Gastroesophageal sphincter (tissue), 3 donors: ENCODE measurements around the gene CFP.

Source experiments
- POLR2A ChIP-seq, 2 donors: fragments of 450-650 bp; IDR thresholded peaks; one replicate each; pipeline ENCODE4 v1.6.1; 2017; ENCODE audit warnings: antibody characterized with exemption in 2 of 2, mild to moderate bottlenecking in 2 of 2, moderate library complexity in 1 of 2
- TF ChIP-seq, protein P1 (sequence below), 4 experiments: fragments of 200-600 bp in 2 of 4; fragments of 450-650 bp in 2 of 4; sonication (generic) in 1 of 4; IDR thresholded peaks; one replicate each; pipeline ENCODE4 v1.5.1; 2017 to 2019; ENCODE audit warnings: antibody characterized with exemption in 4 of 4, mild to moderate bottlenecking in 2 of 4, moderate library complexity in 2 of 4

DNA sequence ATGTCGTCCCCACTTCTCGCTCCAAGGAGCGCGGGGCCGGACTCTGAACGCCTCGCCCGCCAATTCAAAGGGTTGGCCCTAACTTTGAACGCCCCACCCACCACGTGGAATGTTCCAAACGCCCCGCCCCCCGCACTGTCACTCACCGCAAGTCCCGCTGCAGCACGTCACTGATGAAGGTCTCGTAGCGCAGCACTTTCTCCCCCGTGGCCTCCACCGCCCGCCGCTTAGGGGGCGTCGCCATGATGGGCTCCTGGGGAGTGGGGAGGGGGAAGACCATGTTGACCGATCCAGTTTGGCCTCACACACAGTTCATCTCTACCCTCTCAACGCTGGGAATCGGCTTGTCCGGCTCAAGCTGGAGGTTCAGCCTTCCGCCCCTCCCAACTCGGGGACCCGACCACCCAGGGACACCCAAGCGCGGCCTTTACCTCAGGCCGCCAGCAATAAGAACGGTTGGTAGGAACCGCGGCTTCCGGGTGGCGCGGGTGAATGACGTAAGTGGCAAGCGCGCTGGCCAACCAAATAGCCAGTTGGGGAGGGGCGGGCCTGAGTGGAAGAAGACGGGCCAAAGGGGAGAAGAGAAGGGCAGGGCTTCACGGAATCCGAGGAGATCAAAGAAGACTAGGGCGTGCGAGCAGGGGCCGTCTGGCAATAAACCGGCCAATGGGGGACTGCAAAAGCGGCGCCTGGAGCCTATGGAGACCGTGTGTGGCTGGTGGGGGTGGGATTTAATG is 29.1 kb upstream of the CFP start, which contains the start of gene UXT:
- TF ChIP-seq POLR2A (IDR thresholded peaks at IDR 0.05) = peak; percentile 67 to 71
- TF ChIP-seq, protein P1, sequence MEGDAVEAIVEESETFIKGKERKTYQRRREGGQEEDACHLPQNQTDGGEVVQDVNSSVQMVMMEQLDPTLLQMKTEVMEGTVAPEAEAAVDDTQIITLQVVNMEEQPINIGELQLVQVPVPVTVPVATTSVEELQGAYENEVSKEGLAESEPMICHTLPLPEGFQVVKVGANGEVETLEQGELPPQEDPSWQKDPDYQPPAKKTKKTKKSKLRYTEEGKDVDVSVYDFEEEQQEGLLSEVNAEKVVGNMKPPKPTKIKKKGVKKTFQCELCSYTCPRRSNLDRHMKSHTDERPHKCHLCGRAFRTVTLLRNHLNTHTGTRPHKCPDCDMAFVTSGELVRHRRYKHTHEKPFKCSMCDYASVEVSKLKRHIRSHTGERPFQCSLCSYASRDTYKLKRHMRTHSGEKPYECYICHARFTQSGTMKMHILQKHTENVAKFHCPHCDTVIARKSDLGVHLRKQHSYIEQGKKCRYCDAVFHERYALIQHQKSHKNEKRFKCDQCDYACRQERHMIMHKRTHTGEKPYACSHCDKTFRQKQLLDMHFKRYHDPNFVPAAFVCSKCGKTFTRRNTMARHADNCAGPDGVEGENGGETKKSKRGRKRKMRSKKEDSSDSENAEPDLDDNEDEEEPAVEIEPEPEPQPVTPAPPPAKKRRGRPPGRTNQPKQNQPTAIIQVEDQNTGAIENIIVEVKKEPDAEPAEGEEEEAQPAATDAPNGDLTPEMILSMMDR (IDR thresholded peaks at IDR 0.05) = no peak
